Uterus (tissue), 2 donors: ENCODE measurements around the gene MEX3D.

Experiments
- POLR2A ChIP-seq, 2 donors: fragments of 450-650 bp; IDR thresholded peaks; one replicate each; pipeline ENCODE4 v1.6.1; 2016; ENCODE audit warnings: antibody characterized with exemption in 2 of 2, mild to moderate bottlenecking in 1 of 2, moderate library complexity in 1 of 2
- TF ChIP-seq, protein P1 (sequence below), 4 experiments: fragments of 200-600 bp in 2 of 4; fragments of 450-650 bp in 2 of 4; sonication (generic) in 2 of 4; IDR thresholded peaks; one replicate each; pipeline ENCODE4 v1.5.1; 2016 to 2019; ENCODE audit warnings: antibody characterized with exemption in 4 of 4, mild to moderate bottlenecking in 2 of 4, moderate library complexity in 1 of 4

DNA sequence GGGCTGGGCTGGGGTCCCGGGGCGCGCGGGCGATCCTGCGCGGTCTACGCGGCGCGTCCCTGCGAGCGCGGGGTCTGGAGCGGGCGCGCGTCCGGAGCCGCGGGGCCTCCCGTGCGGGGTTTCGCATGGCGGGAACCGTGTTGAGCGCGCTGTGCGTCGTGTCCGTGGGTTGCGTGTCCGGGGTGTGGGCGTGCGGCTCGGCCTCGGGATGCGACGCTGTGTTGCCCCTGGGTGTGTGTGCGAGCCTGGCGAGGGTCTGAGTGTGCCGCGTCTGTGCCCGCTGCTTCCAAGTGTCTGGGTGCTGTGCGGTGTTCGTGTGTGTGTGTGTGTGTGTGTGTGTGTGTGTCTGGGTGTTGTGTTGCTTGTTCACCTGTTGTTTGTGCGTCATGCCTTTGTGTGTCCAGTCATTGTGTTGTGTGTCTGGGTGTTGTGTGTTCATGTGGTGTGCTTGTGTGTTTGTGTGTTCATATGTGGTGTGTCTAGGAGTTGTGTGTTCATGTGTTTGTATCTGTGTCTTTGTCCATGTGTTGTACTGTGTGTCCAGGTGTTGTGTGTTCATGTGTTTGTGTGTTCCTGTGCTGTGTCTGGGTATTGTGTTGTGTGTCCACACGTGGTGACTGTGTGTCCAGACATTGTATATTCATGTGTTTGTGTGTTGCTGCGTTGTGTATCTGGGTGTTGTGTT, 43.7 kb downstream of the MEX3D start:
- TF ChIP-seq, protein P1, sequence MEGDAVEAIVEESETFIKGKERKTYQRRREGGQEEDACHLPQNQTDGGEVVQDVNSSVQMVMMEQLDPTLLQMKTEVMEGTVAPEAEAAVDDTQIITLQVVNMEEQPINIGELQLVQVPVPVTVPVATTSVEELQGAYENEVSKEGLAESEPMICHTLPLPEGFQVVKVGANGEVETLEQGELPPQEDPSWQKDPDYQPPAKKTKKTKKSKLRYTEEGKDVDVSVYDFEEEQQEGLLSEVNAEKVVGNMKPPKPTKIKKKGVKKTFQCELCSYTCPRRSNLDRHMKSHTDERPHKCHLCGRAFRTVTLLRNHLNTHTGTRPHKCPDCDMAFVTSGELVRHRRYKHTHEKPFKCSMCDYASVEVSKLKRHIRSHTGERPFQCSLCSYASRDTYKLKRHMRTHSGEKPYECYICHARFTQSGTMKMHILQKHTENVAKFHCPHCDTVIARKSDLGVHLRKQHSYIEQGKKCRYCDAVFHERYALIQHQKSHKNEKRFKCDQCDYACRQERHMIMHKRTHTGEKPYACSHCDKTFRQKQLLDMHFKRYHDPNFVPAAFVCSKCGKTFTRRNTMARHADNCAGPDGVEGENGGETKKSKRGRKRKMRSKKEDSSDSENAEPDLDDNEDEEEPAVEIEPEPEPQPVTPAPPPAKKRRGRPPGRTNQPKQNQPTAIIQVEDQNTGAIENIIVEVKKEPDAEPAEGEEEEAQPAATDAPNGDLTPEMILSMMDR (IDR thresholded peaks at IDR 0.05) = no peak
- TF ChIP-seq POLR2A (IDR thresholded peaks at IDR 0.05) = no peak
